ENCODE data around the gene SBNO2.

SBNO2 gene

GRCh38 chr19:1173845-1174809 lies at the start of gene SBNO2:
Gene SBNO2, minus strand, starts transcription at chr19:1174268. Its CDS starts 19,992 bp downstream, at chr19:1154276.
- Histone ChIP-seq H3K9me2 (ENCODE audit: low read depth, low read length) (no peaks in the 10 kb centered on the region), H3K4me3 (ENCODE audit: low read depth, low read length, poor library complexity, severe bottlenecking) (peak within 1 kb of the TSS; percentile 97), H2AFZ (ENCODE audit: low read length) (no peak within 1 kb of the TSS), H3K4me2 (ENCODE audit: low read length) (peak within 1 kb of the TSS; percentile 93), H3K79me2 (ENCODE audit: insufficient read depth, low read length) (no peaks in the 10 kb centered on the region), H3K9me3 (ENCODE audit: low read length) (no peaks in the 10 kb centered on the region), H3K36me3 (ENCODE audit: insufficient read depth, low read length) (no peaks in the 10 kb centered on the region), H3K27me3 (ENCODE audit: insufficient read depth, low read length) (0 out of 2 replicates have a peak, but pooled peaks cover 4% of the 10 kb centered on the region), H4K20me1 (ENCODE audit: insufficient read depth, low read length) (no peaks in the 10 kb centered on the region), H3F3A (ENCODE audit: insufficient read depth, low read length) (no peaks in the 10 kb centered on the region), H3K27ac (ENCODE audit: low read depth, low read length, poor library complexity, severe bottlenecking) (peak within 1 kb of the TSS; percentile 44), H3K4me1 (ENCODE audit: insufficient read depth, low read length, severe bottlenecking) (peaks cover 19% of the 10 kb centered on the region), H3K9ac (ENCODE audit: low read length) (peak within 1 kb of the TSS; percentile 97)
- TF ChIP-seq CTCF (IDR thresholded peaks at IDR 0.05; ENCODE audit: low read length) (no peak), EZH2 (IDR thresholded peaks at IDR 0.05; ENCODE audit: borderline replicate concordance, low read length) (no peak)

- Histone ChIP-seq H3K9me2 (ENCODE audit: low read depth, low read length) (no peaks in the 10 kb centered on the region), H3K4me2 (ENCODE audit: low read length) (no peak overlapping the region), H3F3A (ENCODE audit: insufficient read depth, low read length) (no peaks in the 10 kb centered on the region), H3K4me1 (ENCODE audit: insufficient read depth, low read length, severe bottlenecking) (peaks cover 14% of the 10 kb centered on the region), H3K79me2 (ENCODE audit: insufficient read depth, low read length) (no peaks in the 10 kb centered on the region), H3K36me3 (ENCODE audit: insufficient read depth, low read length) (peaks cover 48% of the 10 kb centered on the region), H3K4me3 (ENCODE audit: low read depth, low read length, poor library complexity, severe bottlenecking) (no peak overlapping the region), H3K27me3 (ENCODE audit: insufficient read depth, low read length) (no peaks in the 10 kb centered on the region), H3K9ac (ENCODE audit: low read length) (no peak overlapping the region), H3K9me3 (ENCODE audit: low read length) (no peaks in the 10 kb centered on the region), H4K20me1 (ENCODE audit: insufficient read depth, low read length) (no peaks in the 10 kb centered on the region), H2AFZ (ENCODE audit: low read length) (no peak overlapping the region), H3K27ac (ENCODE audit: low read depth, low read length, poor library complexity, severe bottlenecking) (no peak overlapping the region)
- no peak for TF ChIP-seq EZH2 (IDR thresholded peaks at IDR 0.05; ENCODE audit: borderline replicate concordance, low read length)
- TF ChIP-seq CTCF (IDR thresholded peaks at IDR 0.05; ENCODE audit: low read length), result peak; percentile 66
These were observed 49.2 kb upstream of the SBNO2 start for GRCh38 chr19:1223018-1223855.

GRCh38 chr19:1222394-1222793 lies 48.3 kb upstream of the SBNO2 start:
- H3K27ac ChIP-seq (ENCODE audit: low read depth, low read length, poor library complexity, severe bottlenecking), result no peak overlapping the region
- no peaks in the 10 kb centered on the region for H3K9me2 ChIP-seq (ENCODE audit: low read depth, low read length)
- no peaks in the 10 kb centered on the region for H3K9me3 ChIP-seq (ENCODE audit: low read length)
- peaks cover 18% of the 10 kb centered on the region for H3K4me1 ChIP-seq (ENCODE audit: insufficient read depth, low read length, severe bottlenecking)
- no peak overlapping the region for H2AFZ ChIP-seq (ENCODE audit: low read length)
- H4K20me1 ChIP-seq (ENCODE audit: insufficient read depth, low read length), result no peaks in the 10 kb centered on the region
- H3F3A ChIP-seq (ENCODE audit: insufficient read depth, low read length), result no peaks in the 10 kb centered on the region
- no peak overlapping the region for H3K4me3 ChIP-seq (ENCODE audit: low read depth, low read length, poor library complexity, severe bottlenecking)
- no peak for TF ChIP-seq CTCF (IDR thresholded peaks at IDR 0.05; ENCODE audit: low read length)
- TF ChIP-seq EZH2 (IDR thresholded peaks at IDR 0.05; ENCODE audit: borderline replicate concordance, low read length), result no peak
- peaks cover 43% of the 10 kb centered on the region; the same call in 1 of the 2 replicates for H3K36me3 ChIP-seq (ENCODE audit: insufficient read depth, low read length)
- H3K79me2 ChIP-seq (ENCODE audit: insufficient read depth, low read length), result no peaks in the 10 kb centered on the region
- no peaks in the 10 kb centered on the region for H3K27me3 ChIP-seq (ENCODE audit: insufficient read depth, low read length)
- no peak overlapping the region for H3K9ac ChIP-seq (ENCODE audit: low read length)
- no peak overlapping the region for H3K4me2 ChIP-seq (ENCODE audit: low read length)
